Peyer's patch (tissue), 4 donors: ENCODE results near the gene CSGALNACT2.

Experiments
- CTCF ChIP-seq, 6 experiments: fragments of 450-650 bp in 4 of 6; fragments of 200-600 bp in 2 of 6; sonication (generic) in 1 of 6; IDR thresholded peaks; one replicate each; pipeline ENCODE4 v1.5.1; 2017 to 2019; ENCODE audit warnings: antibody characterized with exemption in 6 of 6, mild to moderate bottlenecking in 3 of 6, moderate library complexity in 1 of 6
- POLR2A ChIP-seq, 2 donors: fragments of 450-650 bp; IDR thresholded peaks; one replicate each; pipeline ENCODE4 v1.5.1; 2017; ENCODE audit warnings: antibody characterized with exemption in 2 of 2, mild to moderate bottlenecking in 2 of 2, moderate library complexity in 2 of 2

GRCh38 chr10:43158636-43159035 lies 20.4 kb downstream of the CSGALNACT2 start:
- no peak for TF ChIP-seq CTCF (IDR thresholded peaks at IDR 0.05)
- TF ChIP-seq POLR2A (IDR thresholded peaks at IDR 0.05): no peak
